ENCODE results near the gene PLEKHA5. TPM values are rescaled to one million over a fixed set of nuclear protein-coding genes. Genes with fewer than 3 reads are reported as not detected.
A peak's percentile ranks its signal among the peaks of the same experiment; 100 is the strongest.

The PLEKHA5 gene
- total and polyA plus RNA-seq, 2 donors from 2014 or later = 26.6 to 52.9 TPM

GRCh38 chr12:19130224-19131024, 891 bp downstream of the PLEKHA5 start:
- H3K27ac ChIP-seq (ENCODE audit: low read depth in 2 of 2, low read length in 2 of 2) = peak overlapping the region; percentile 86 to 89
- no peak for FAIRE-seq
- TF ChIP-seq CTCF (IDR thresholded peaks at IDR 0.05; ENCODE audit: borderline replicate concordance, extremely low read depth, insufficient read depth) = no peak

GRCh38 chr12:19131025-19131444, 1.5 kb downstream of the PLEKHA5 start:
- H3K27me3 ChIP-seq (ENCODE audit: control insufficient read depth, insufficient read depth, low read length) = no peaks in the 10 kb centered on the region
- H3K4me1 ChIP-seq (ENCODE audit: control insufficient read depth in 2 of 3, insufficient read depth in 2 of 3, low read depth in 1 of 3, low read length in 3 of 3) = no peaks in the 10 kb centered on the region
- no peaks in the 10 kb centered on the region for H3K36me3 ChIP-seq (ENCODE audit: control insufficient read depth in 2 of 3, insufficient read depth in 3 of 3, low read length in 3 of 3)
- H3K27ac ChIP-seq (ENCODE audit: low read depth in 2 of 2, low read length in 2 of 2) = peak overlapping the region; percentile 86 to 89
- H3K4me3 ChIP-seq (ENCODE audit: low read length in 3 of 3) = peak overlapping the region; percentile 89 to 96 (median 90)
- FAIRE-seq (no peak), DNase-seq (peak in 2 of 5 donors; percentile 53 to 76)
- peaks cover 0 to 18% (median 2%) of the 10 kb centered on the region in 3 donors for H3K9me3 ChIP-seq (ENCODE audit: control insufficient read depth in 2 of 3, insufficient read depth in 1 of 3, low read length in 3 of 3)
- no peak for TF ChIP-seq CTCF (IDR thresholded peaks at IDR 0.05; ENCODE audit: borderline replicate concordance, extremely low read depth, insufficient read depth)
- intact Hi-C loops (cut with DNase I) = no loop called here
- peak overlapping the region; percentile 76 to 93 (median 92) for H3K9ac ChIP-seq (ENCODE audit: low read length in 3 of 3)

More at GRCh38 chr12:19130224-19131024, 891 bp downstream of the PLEKHA5 start:
- peak overlapping the region; percentile 76 to 93 (median 92) for H3K9ac ChIP-seq (ENCODE audit: low read length in 3 of 3)
- peak; percentile 71 to 86 (median 79) for DNase-seq
- peak overlapping the region; percentile 89 to 96 (median 90) for H3K4me3 ChIP-seq (ENCODE audit: low read length in 3 of 3)
- H3K36me3 ChIP-seq (ENCODE audit: control insufficient read depth in 2 of 3, insufficient read depth in 3 of 3, low read length in 3 of 3) = no peaks in the 10 kb centered on the region
- H3K9me3 ChIP-seq (ENCODE audit: control insufficient read depth in 2 of 3, insufficient read depth in 1 of 3, low read length in 3 of 3) = peaks cover 0 to 18% (median 2%) of the 10 kb centered on the region in 3 donors
- H3K27me3 ChIP-seq (ENCODE audit: control insufficient read depth, insufficient read depth, low read length) = no peaks in the 10 kb centered on the region
- intact Hi-C loops (cut with DNase I) = no loop called here
- no peaks in the 10 kb centered on the region for H3K4me1 ChIP-seq (ENCODE audit: control insufficient read depth in 2 of 3, insufficient read depth in 2 of 3, low read depth in 1 of 3, low read length in 3 of 3)

DNA sequence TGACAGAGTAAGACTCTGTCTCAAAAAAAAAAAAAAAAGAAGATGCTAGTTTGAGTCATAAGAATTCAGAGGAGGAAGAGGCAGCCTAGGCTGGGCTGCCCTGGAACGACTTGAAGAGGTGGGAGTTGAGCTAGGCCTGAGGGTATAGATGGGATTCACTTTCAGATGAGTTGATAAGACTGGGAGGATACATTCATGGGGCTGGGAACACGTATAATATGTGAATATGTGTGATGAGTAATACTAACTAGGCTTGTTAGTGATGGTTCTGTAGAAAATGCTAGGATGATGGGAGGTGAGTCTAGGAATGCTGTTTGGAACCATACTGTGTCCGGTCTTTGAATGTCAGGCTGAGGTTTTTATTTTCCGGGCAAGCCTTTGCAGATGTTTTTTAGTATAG, 9.0 kb downstream of the PLEKHA5 start:
- intact Hi-C loops (cut with DNase I) = no loop called here
- no peak for TF ChIP-seq CTCF (IDR thresholded peaks at IDR 0.05; ENCODE audit: borderline replicate concordance, extremely low read depth, insufficient read depth)
- no peaks in the 10 kb centered on the region for H3K36me3 ChIP-seq (ENCODE audit: control insufficient read depth in 2 of 3, insufficient read depth in 3 of 3, low read length in 3 of 3)
- H3K4me1 ChIP-seq (ENCODE audit: control insufficient read depth in 2 of 3, insufficient read depth in 2 of 3, low read depth in 1 of 3, low read length in 3 of 3) = peaks cover 0 to 19% (median 4%) of the 10 kb centered on the region in 3 donors
- no peak overlapping the region for H3K27ac ChIP-seq (ENCODE audit: low read depth in 2 of 2, low read length in 2 of 2)
- H3K9me3 ChIP-seq (ENCODE audit: control insufficient read depth in 2 of 3, insufficient read depth in 1 of 3, low read length in 3 of 3) = no peaks in the 10 kb centered on the region
- no peak overlapping the region for H3K9ac ChIP-seq (ENCODE audit: low read length in 3 of 3)
- H3K27me3 ChIP-seq (ENCODE audit: control insufficient read depth, insufficient read depth, low read length) = no peaks in the 10 kb centered on the region
- FAIRE-seq (no peak), DNase-seq (no peak)
- H3K4me3 ChIP-seq (ENCODE audit: low read length in 3 of 3) = no peak overlapping the region

Data from kidney (tissue), 14 donors.